ENCODE results near the gene DBNL. TPM values are rescaled to one million over a fixed set of nuclear protein-coding genes. Genes with fewer than 3 reads are reported as not detected.

Gene DBNL
- total RNA-seq, 2 donors from 2014 or later: 75.3 to 123 TPM

GRCh38 chr7:44066111-44066460, 21.6 kb downstream of the DBNL start:
- Mint-ChIP-seq H3K36me3 (no peaks in the 10 kb centered on the region), H3K9me3 (no peaks in the 10 kb centered on the region), H3K27ac (peak overlapping the region in 1 of 2 donors; percentile 15)
- DNase-seq (ENCODE audit: low spot score in 2 of 2): no peak
- peak in 1 of 2 donors; percentile 2 for ATAC-seq

GRCh38 chr7:44066494-44067063, 22.1 kb downstream of the DBNL start:
- Mint-ChIP-seq H3K27ac (peak overlapping the region; percentile 31 to 90), H3K36me3 (no peaks in the 10 kb centered on the region), H3K9me3 (no peaks in the 10 kb centered on the region)
- ATAC-seq (peak in 1 of 2 donors; percentile 3), DNase-seq (ENCODE audit: low spot score in 2 of 2) (peak in 1 of 2 donors; percentile 52)

- ATAC-seq (peak; percentile 1 to 15), DNase-seq (ENCODE audit: low spot score in 2 of 2) (no peak)
- Mint-ChIP-seq H3K36me3 (no peaks in the 10 kb centered on the region), H3K9me3 (no peaks in the 10 kb centered on the region), H3K27ac (peak overlapping the region; percentile 31 to 90)
Measured at GRCh38 chr7:44067064-44067951, 22.8 kb downstream of the DBNL start.

GRCh38 chr7:44068054-44068453, 23.6 kb downstream of the DBNL start:
- no peak for ATAC-seq
- H3K36me3 Mint-ChIP-seq: no peaks in the 10 kb centered on the region
- H3K9me3 Mint-ChIP-seq: no peaks in the 10 kb centered on the region
- peak overlapping the region in 1 of 2 donors; percentile 26 for H3K27ac Mint-ChIP-seq
- DNase-seq (ENCODE audit: low spot score in 2 of 2): no peak

- H3K9me3 Mint-ChIP-seq: no peaks in the 10 kb centered on the region
- DNase-seq (ENCODE audit: low spot score in 2 of 2): no peak
- H3K27ac Mint-ChIP-seq: no peak overlapping the region
- ATAC-seq: no peak
- H3K36me3 Mint-ChIP-seq: no peaks in the 10 kb centered on the region
Measured at GRCh38 chr7:44071726-44072363, 27.3 kb downstream of the DBNL start.

GRCh38 chr7:44072364-44073231, 28.1 kb downstream of the DBNL start:
- ATAC-seq: peak; percentile 38 to 63
- H3K9me3 Mint-ChIP-seq: no peaks in the 10 kb centered on the region
- H3K27ac Mint-ChIP-seq: peak overlapping the region in 1 of 2 donors; percentile 33
- H3K36me3 Mint-ChIP-seq: peaks cover 2% of the 10 kb centered on the region in 2 donors
- DNase-seq (ENCODE audit: low spot score in 2 of 2): peak in 1 of 2 donors; percentile 50

GRCh38 chr7:44073664-44074348, 29.3 kb downstream of the DBNL start:
- peak overlapping the region in 1 of 2 donors; percentile 46 for H3K27ac Mint-ChIP-seq
- DNase-seq (ENCODE audit: low spot score in 2 of 2): no peak
- no peaks in the 10 kb centered on the region for H3K9me3 Mint-ChIP-seq
- peak; percentile 74 to 85 for ATAC-seq
- peaks cover 7% of the 10 kb centered on the region in 2 donors for H3K36me3 Mint-ChIP-seq

GRCh38 chr7:44074349-44074695, 29.8 kb downstream of the DBNL start:
- H3K36me3 Mint-ChIP-seq: peaks cover 7% of the 10 kb centered on the region in 2 donors
- ATAC-seq: peak in 1 of 2 donors; percentile 14
- no peaks in the 10 kb centered on the region for H3K9me3 Mint-ChIP-seq
- H3K27ac Mint-ChIP-seq: peak overlapping the region in 1 of 2 donors; percentile 46
- DNase-seq (ENCODE audit: low spot score in 2 of 2): no peak

- peaks cover 7% of the 10 kb centered on the region in 2 donors for H3K36me3 Mint-ChIP-seq
- H3K9me3 Mint-ChIP-seq: no peaks in the 10 kb centered on the region
- no peak overlapping the region for H3K27ac Mint-ChIP-seq
- DNase-seq (ENCODE audit: low spot score in 2 of 2) (no peak), ATAC-seq (no peak)
Measured at GRCh38 chr7:44075296-44076075, 31.0 kb downstream of the DBNL start.

- no peaks in the 10 kb centered on the region for H3K9me3 Mint-ChIP-seq
- peaks cover 12 to 13% of the 10 kb centered on the region in 2 donors for H3K36me3 Mint-ChIP-seq
- no peak for DNase-seq (ENCODE audit: low spot score in 2 of 2)
- no peak overlapping the region for H3K27ac Mint-ChIP-seq
- ATAC-seq: no peak
Measured at GRCh38 chr7:44076101-44076895, 31.8 kb downstream of the DBNL start.

GRCh38 chr7:44077061-44077460, 32.6 kb downstream of the DBNL start:
- DNase-seq (ENCODE audit: low spot score in 2 of 2) (no peak), ATAC-seq (no peak)
- peak overlapping the region in 1 of 2 donors; percentile 50 for H3K27ac Mint-ChIP-seq
- H3K36me3 Mint-ChIP-seq: peaks cover 15 to 20% of the 10 kb centered on the region in 2 donors
- H3K9me3 Mint-ChIP-seq: no peaks in the 10 kb centered on the region

- no peaks in the 10 kb centered on the region for H3K9me3 Mint-ChIP-seq
- DNase-seq (ENCODE audit: low spot score in 2 of 2): no peak
- no peak for ATAC-seq
- H3K36me3 Mint-ChIP-seq: peaks cover 15 to 22% of the 10 kb centered on the region in 2 donors
- H3K27ac Mint-ChIP-seq: peak overlapping the region; percentile 13 to 50
Measured at GRCh38 chr7:44077681-44078091, 33.2 kb downstream of the DBNL start.

GRCh38 chr7:44078521-44078920, 34.0 kb downstream of the DBNL start:
- H3K27ac Mint-ChIP-seq: peak overlapping the region in 1 of 2 donors; percentile 81
- DNase-seq (ENCODE audit: low spot score in 2 of 2): no peak
- H3K36me3 Mint-ChIP-seq: peaks cover 15 to 22% of the 10 kb centered on the region in 2 donors
- H3K9me3 Mint-ChIP-seq: no peaks in the 10 kb centered on the region
- ATAC-seq: no peak

GRCh38 chr7:44079331-44080021, 35.0 kb downstream of the DBNL start:
- Mint-ChIP-seq H3K27ac (no peak overlapping the region), H3K9me3 (no peaks in the 10 kb centered on the region), H3K36me3 (peaks cover 15 to 22% of the 10 kb centered on the region in 2 donors)
- no peak for ATAC-seq
- no peak for DNase-seq (ENCODE audit: low spot score in 2 of 2)

All from activated naive CD4-positive, alpha-beta T cell treated with anti-CD3 and anti-CD28 coated beads, Interleukin-2, amount 50 U/mL, for 72 hours (primary cell).